BJ (cell line): ENCODE data around the gene PRDM16. TPM values are rescaled to one million over a fixed set of nuclear protein-coding genes. Genes with fewer than 3 reads are reported as not detected.
"Not testable (repeated sequence)": the region's sequence is repeated elsewhere in the genome, so short reads cannot be mapped to it uniquely, and the experiment has no call there.

Source experiments
- CTCF ChIA-PET: fragments of 350-600 bp; formaldehyde crosslinking; extraction: SDS; loops from one replicate; lab custom pipeline; 2021; ENCODE audit warnings: antibody characterized with exemption, inconsistent platforms; lab: Yijun Ruan, JAX
- POLR2A ChIA-PET: fragments of 300-600 bp; sonication (Branson Sonifier 250); formaldehyde crosslinking; extraction: SDS; loops from one replicate; lab custom pipeline; 2021; ENCODE audit warnings: antibody characterized with exemption; lab: Charles Lee
- DNase-seq: peaks from one replicate; pipeline ENCODE4 v3.0.0-alpha.2; 2011; ENCODE audit warnings: low read depth
- H3K27me3 ChIP-seq: 2 replicates; pipeline ENCODE4 v1.6.0; 2011; ENCODE audit warnings: low read length; ENCODE audit not compliant: control insufficient read depth, insufficient read depth
- H3K36me3 ChIP-seq: 2 replicates; pipeline ENCODE4 v1.5.1; 2011; ENCODE audit warnings: low read length; ENCODE audit not compliant: control insufficient read depth, insufficient read depth
- H3K4me3 ChIP-seq: 2 replicates; pipeline ENCODE4 v1.5.1; 2011; ENCODE audit warnings: low read depth, mild to moderate bottlenecking, control low read depth, low read length
- CTCF ChIP-seq: IDR thresholded peaks from 2 replicates; pipeline ENCODE4 v1.5.1; 2011; ENCODE audit warnings: low read depth, mild to moderate bottlenecking, control low read depth, inconsistent platforms, low read length, moderate library complexity; ENCODE audit not compliant: insufficient read depth
- polyA plus RNA-seq: library from polyadenylated mRNA; depleted of rRNA; stranded (reverse); fragments of >200 nt; gene quantifications from 2 replicates; pipeline ENCODE4 v1.2.3, GENCODE V29; 2011

PRDM16 gene
- polyA plus RNA-seq, 1 experiment, result 0.02 TPM

GRCh38 chr1:3161176-3161840 lies 92.3 kb downstream of the PRDM16 start:
- DNase-seq, result no peak
- ChIA-PET POLR2A (no interaction called here), CTCF (no interaction called here)
- no peak for TF ChIP-seq CTCF
- Histone ChIP-seq H3K36me3 (no peaks in the 10 kb centered on the region), H3K4me3 (no peak overlapping the region), H3K27me3 (no peaks in the 10 kb centered on the region)

GRCh38 chr1:3162322-3162882 lies 93.4 kb downstream of the PRDM16 start:
- H3K4me3 ChIP-seq, result no peak overlapping the region
- ChIA-PET CTCF (no interaction called here), POLR2A (no interaction called here)
- H3K36me3 ChIP-seq, result no peaks in the 10 kb centered on the region
- no peak for DNase-seq
- no peak for TF ChIP-seq CTCF
- no peaks in the 10 kb centered on the region for H3K27me3 ChIP-seq

GRCh38 chr1:3163356-3163755 lies 94.4 kb downstream of the PRDM16 start:
- no peak for DNase-seq
- POLR2A ChIA-PET, result no interaction called here
- CTCF ChIA-PET, result no interaction called here

GRCh38 chr1:3164671-3165070 lies 95.7 kb downstream of the PRDM16 start:
- Histone ChIP-seq H3K27me3 (no peaks in the 10 kb centered on the region), H3K36me3 (no peaks in the 10 kb centered on the region), H3K4me3 (no peak overlapping the region)
- no peak for TF ChIP-seq CTCF
- CTCF ChIA-PET, result no interaction called here
- POLR2A ChIA-PET, result interaction anchor here (0.6 kb wide), 1 partner anchor 95 kb away, joined by 3 read pairs; no protein-coding TSS in a partner anchor
- DNase-seq, result no peak

More at GRCh38 chr1:3163356-3163755, 94.4 kb downstream of the PRDM16 start:
- H3K4me3 ChIP-seq, result no peak overlapping the region
- no peaks in the 10 kb centered on the region for H3K27me3 ChIP-seq
- no peaks in the 10 kb centered on the region for H3K36me3 ChIP-seq
- no peak for TF ChIP-seq CTCF

- POLR2A ChIA-PET, result interaction anchor here (0.6 kb wide), 1 partner anchor 95 kb away, joined by 3 read pairs; no protein-coding TSS in a partner anchor
- DNase-seq, CTCF ChIA-PET, H3K4me3 ChIP-seq, H3K27me3 ChIP-seq, H3K36me3 ChIP-seq: not testable (repeated sequence)
Measured at GRCh38 chr1:3165189-3165588, 96.2 kb downstream of the PRDM16 start.
